DND-41 (cell line): ENCODE results near the gene KIF22.
A peak's percentile ranks its signal among the peaks of the same experiment; 100 is the strongest.

Experiments used
- ATAC-seq: fragments of 200-7000 bp; cut with Tn5 transposase; 3 replicates; pipeline ENCODE4 v1.9.1; 2021; ENCODE audit warnings: low read depth; ENCODE audit not compliant: insufficient read depth
- DNase-seq: peaks from one replicate; pipeline ENCODE4 v3.0.0-alpha.2; 2020
- H2AFZ ChIP-seq: 2 replicates; pipeline ENCODE4 v1.6.0; 2012; ENCODE audit warnings: low read depth, low read length
- H3K27ac ChIP-seq: 2 replicates; pipeline ENCODE4 v1.5.1; 2012; ENCODE audit warnings: low read length, inconsistent platforms
- H3K27me3 ChIP-seq: fragments of 200-600 bp; sonication (generic); 2 replicates; pipeline ENCODE4 v1.6.0; 2012; ENCODE audit warnings: low read length, mild to moderate bottlenecking, inconsistent platforms; ENCODE audit not compliant: insufficient read depth, poor library complexity
- H3K36me3 ChIP-seq: 2 replicates; pipeline ENCODE4 v1.5.1; 2012; ENCODE audit warnings: low read length, inconsistent platforms; ENCODE audit not compliant: insufficient read depth
- H3K4me1 ChIP-seq: 2 replicates; pipeline ENCODE4 v1.5.1; 2012; ENCODE audit warnings: mild to moderate bottlenecking, low read length; ENCODE audit not compliant: insufficient read depth
- H3K4me2 ChIP-seq: 2 replicates; pipeline ENCODE4 v1.6.0; 2012; ENCODE audit warnings: mild to moderate bottlenecking, moderate library complexity, low read length, inconsistent platforms; ENCODE audit not compliant: insufficient read depth
- H3K4me3 ChIP-seq, 2 experiments: fragments of 200-600 bp in 1 of 2; shearing (Covaris generic) in 1 of 2; 2 replicates each; pipeline ENCODE4 v1.5.1; 2012 to 2016; ENCODE audit warnings: inconsistent platforms in 2 of 2, low read length in 2 of 2, mild to moderate bottlenecking in 2 of 2, low read depth in 1 of 2, moderate library complexity in 1 of 2
- H3K79me2 ChIP-seq: 2 replicates; pipeline ENCODE4 v1.6.0; 2012; ENCODE audit warnings: low read length, inconsistent platforms; ENCODE audit not compliant: insufficient read depth
- H3K9ac ChIP-seq: 2 replicates; pipeline ENCODE4 v1.6.0; 2012; ENCODE audit warnings: low read depth, mild to moderate bottlenecking, inconsistent platforms, low read length, moderate library complexity
- H3K9me3 ChIP-seq: 2 replicates; pipeline ENCODE4 v1.5.1; 2012; ENCODE audit warnings: low read length, moderate library complexity, mild to moderate bottlenecking, inconsistent platforms; ENCODE audit not compliant: insufficient read depth, severe bottlenecking
- H4K20me1 ChIP-seq: 2 replicates; pipeline ENCODE4 v1.6.0; 2012; ENCODE audit warnings: low read length; ENCODE audit not compliant: insufficient read depth
- EZH2 ChIP-seq: IDR thresholded peaks from 3 replicates; pipeline ENCODE4 v1.6.1; 2012; ENCODE audit warnings: borderline replicate concordance, low read depth, mild to moderate bottlenecking, moderate library complexity, low read length, inconsistent platforms; ENCODE audit not compliant: severe bottlenecking
- TF ChIP-seq, protein P1 (sequence below): IDR thresholded peaks from 2 replicates; pipeline ENCODE4 v1.5.1; 2012; ENCODE audit warnings: borderline replicate concordance, low read length, moderate library complexity, mild to moderate bottlenecking; ENCODE audit not compliant: poor library complexity, severe bottlenecking; ENCODE audit errors: extremely low read depth

KIF22 gene

DNA sequence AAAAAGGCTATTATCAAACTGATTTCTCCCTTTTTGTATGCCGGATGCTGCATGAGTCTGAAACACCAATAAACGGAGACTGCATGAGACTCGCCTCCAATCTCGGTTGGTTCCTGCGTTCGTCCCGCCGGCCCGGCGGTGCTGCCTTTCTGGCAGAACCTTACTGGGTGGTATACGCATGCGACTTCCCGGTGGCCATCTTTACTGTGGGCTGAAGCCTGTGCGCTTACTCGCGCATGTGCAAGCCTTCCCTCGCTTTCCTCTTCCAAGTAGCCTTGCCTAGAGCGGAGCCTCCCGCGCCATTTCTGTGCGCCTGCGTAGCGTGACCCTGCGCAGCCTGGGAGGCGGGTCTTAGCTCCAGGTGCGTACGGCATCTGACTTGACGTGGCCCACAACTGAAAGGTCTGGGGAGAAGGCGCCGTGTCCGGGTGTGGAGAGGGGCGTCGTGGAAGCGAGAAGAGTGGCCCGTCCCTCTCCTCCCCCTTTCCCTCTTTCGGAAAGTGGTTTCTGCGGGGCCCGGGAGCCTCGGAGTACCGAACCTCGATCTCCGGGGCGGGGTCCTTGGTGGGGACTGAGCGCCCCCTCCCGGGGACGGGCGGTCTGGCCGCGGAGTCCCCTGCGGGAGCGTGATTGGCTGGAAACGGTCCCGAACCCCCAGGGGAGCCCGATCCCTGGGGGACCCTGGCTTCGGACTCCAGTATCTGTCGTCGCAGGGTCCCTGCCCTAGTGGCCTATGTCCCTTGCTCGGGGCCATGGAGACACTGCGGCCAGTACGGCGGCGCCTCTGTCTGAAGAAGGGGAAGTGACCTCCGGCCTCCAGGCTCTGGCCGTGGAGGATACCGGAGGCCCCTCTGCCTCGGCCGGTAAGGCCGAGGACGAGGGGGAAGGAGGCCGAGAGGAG, 25.5 kb downstream of the KIF22 start, which contains the start of gene PAGR1:
PAGR1 (plus strand) TSS at position 360 of the 901 bp plus-strand sequence; CDS start at position 734, 374 bp downstream.
- DNase-seq: peak; percentile 100
- Histone ChIP-seq H3K9ac (peak within 1 kb of the TSS; percentile 95), H3K9me3 (no peaks in the 10 kb centered on the region), H4K20me1 (peaks cover 24% of the 10 kb centered on the region), H3K4me1 (peaks cover 69% of the 10 kb centered on the region), H3K27me3 (no peaks in the 10 kb centered on the region), H3K27ac (peak within 1 kb of the TSS; percentile 99), H3K4me2 (peak within 1 kb of the TSS; percentile 94), H3K36me3 (peaks cover 30% of the 10 kb centered on the region), H2AFZ (peak within 1 kb of the TSS; percentile 94), H3K4me3 (peak within 1 kb of the TSS; percentile 68 to 79), H3K79me2 (peaks cover 45% of the 10 kb centered on the region)
- peak; percentile 77 for ATAC-seq
- no peak for TF ChIP-seq EZH2
- TF ChIP-seq, protein P1, sequence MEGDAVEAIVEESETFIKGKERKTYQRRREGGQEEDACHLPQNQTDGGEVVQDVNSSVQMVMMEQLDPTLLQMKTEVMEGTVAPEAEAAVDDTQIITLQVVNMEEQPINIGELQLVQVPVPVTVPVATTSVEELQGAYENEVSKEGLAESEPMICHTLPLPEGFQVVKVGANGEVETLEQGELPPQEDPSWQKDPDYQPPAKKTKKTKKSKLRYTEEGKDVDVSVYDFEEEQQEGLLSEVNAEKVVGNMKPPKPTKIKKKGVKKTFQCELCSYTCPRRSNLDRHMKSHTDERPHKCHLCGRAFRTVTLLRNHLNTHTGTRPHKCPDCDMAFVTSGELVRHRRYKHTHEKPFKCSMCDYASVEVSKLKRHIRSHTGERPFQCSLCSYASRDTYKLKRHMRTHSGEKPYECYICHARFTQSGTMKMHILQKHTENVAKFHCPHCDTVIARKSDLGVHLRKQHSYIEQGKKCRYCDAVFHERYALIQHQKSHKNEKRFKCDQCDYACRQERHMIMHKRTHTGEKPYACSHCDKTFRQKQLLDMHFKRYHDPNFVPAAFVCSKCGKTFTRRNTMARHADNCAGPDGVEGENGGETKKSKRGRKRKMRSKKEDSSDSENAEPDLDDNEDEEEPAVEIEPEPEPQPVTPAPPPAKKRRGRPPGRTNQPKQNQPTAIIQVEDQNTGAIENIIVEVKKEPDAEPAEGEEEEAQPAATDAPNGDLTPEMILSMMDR: peak; percentile 97

DNA sequence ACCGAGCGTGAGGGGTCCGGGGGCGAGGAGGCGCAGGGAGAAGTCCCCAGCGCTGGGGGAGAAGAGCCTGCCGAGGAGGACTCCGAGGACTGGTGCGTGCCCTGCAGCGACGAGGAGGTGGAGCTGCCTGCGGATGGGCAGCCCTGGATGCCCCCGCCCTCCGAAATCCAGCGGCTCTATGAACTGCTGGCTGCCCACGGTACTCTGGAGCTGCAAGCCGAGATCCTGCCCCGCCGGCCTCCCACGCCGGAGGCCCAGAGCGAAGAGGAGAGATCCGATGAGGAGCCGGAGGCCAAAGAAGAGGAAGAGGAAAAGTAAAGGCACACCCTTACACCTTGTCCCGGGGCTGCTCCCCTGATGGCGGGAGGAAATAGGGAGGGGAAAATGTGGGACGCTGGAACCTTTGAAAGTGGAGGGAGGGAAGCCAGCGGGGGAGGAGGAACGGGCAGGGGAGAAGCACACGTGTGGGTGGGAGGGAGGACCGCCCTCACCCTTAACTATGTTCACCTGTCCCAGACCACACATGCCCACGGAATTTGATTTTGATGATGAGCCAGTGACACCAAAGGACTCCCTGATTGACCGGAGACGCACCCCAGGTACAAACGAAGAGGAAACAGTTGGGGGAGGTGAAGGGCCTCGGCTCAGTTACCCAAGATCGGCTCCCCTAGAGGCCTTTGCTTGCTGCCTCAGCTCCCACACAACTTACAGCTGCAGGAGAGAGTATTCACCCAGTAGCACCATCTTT, 26.3 kb downstream of the KIF22 start:
- DNase-seq (peak; percentile 77), ATAC-seq (peak; percentile 53)
- H3K9ac ChIP-seq: peak overlapping the region; percentile 95
- peak overlapping the region; percentile 94 for H2AFZ ChIP-seq
- peak overlapping the region; percentile 68 to 79 for H3K4me3 ChIP-seq
- H3K27me3 ChIP-seq: no peaks in the 10 kb centered on the region
- H3K4me2 ChIP-seq: peak overlapping the region; percentile 94
- H3K36me3 ChIP-seq: peaks cover 32% of the 10 kb centered on the region
- H4K20me1 ChIP-seq: peaks cover 31% of the 10 kb centered on the region
- no peaks in the 10 kb centered on the region for H3K9me3 ChIP-seq
- H3K79me2 ChIP-seq: peaks cover 45% of the 10 kb centered on the region
- TF ChIP-seq, protein P1: peak; percentile 54
- no peak for TF ChIP-seq EZH2
- peak overlapping the region; percentile 99 for H3K27ac ChIP-seq
- H3K4me1 ChIP-seq: peaks cover 61% of the 10 kb centered on the region

DNA sequence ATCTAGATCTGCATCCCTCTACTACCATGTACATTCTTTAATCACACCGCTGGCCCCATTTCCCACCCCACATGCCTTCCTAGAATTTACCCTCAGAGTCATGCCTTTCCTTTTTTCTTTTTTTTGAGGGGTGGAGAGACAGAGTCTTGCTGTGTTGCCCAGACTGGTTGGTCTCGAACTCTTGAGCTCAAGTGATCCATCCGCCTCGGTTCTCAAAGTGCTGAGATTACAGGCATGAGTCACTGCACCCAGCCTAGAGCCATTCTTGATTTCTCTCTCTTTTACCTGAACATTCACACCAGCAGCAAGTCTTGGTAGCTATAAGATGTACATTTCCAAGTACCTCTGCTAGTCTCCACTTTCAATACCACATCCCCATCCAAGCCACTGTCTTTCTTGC, 27.5 kb downstream of the KIF22 start:
- peaks cover 59% of the 10 kb centered on the region for H3K4me1 ChIP-seq
- peaks cover 31% of the 10 kb centered on the region for H4K20me1 ChIP-seq

More for the DNA sequence above, 27.5 kb downstream of the KIF22 start:
- peak overlapping the region; percentile 95; the same call in 1 of the 2 replicates for H3K9ac ChIP-seq
- H3K4me2 ChIP-seq: peak overlapping the region; percentile 94
- ATAC-seq (no peak), DNase-seq (no peak)
- no peak overlapping the region for H2AFZ ChIP-seq
- H3K27me3 ChIP-seq: no peaks in the 10 kb centered on the region
- H3K79me2 ChIP-seq: peaks cover 45% of the 10 kb centered on the region
- TF ChIP-seq, protein P1: no peak
- TF ChIP-seq EZH2: no peak
- H3K36me3 ChIP-seq: peaks cover 32% of the 10 kb centered on the region
- H3K9me3 ChIP-seq: no peaks in the 10 kb centered on the region
- H3K4me3 ChIP-seq: no peak overlapping the region
- peak overlapping the region; percentile 18; the same call in 1 of the 2 replicates for H3K27ac ChIP-seq
